ENCODE data around the gene MED28.
A peak's percentile ranks its signal among the peaks of the same experiment; 100 is the strongest.
"Not testable (repeated sequence)": the region's sequence is repeated elsewhere in the genome, so short reads cannot be mapped to it uniquely, and the experiment has no call there.

Gene MED28

GRCh38 chr4:17575177-17575576, 39.3 kb upstream of the MED28 start:
- not testable (repeated sequence) for H3K9me3 ChIP-seq (replicated peaks in 1 of 2; ENCODE audit: control insufficient read depth in 2 of 2, insufficient read depth in 1 of 2, low read depth in 1 of 2, low read length in 2 of 2); H3K27ac ChIP-seq (replicated peaks; ENCODE audit: low read length); H2BK120ac ChIP-seq (ENCODE audit: low read depth, low read length); H3K27me3 ChIP-seq (ENCODE audit: control insufficient read depth in 3 of 3, insufficient read depth in 3 of 3, low read depth in 1 of 3, low read length in 3 of 3); H3K4me2 ChIP-seq (ENCODE audit: insufficient read depth, low read length, poor library complexity, severe bottlenecking); H3K79me1 ChIP-seq (ENCODE audit: low read depth, low read length); H4K91ac ChIP-seq (ENCODE audit: low read depth, low read length, poor library complexity); H2AK5ac ChIP-seq (ENCODE audit: low read depth, low read length); H3K4ac ChIP-seq (ENCODE audit: low read length); H2BK12ac ChIP-seq (ENCODE audit: low read length); H3K9ac ChIP-seq (ENCODE audit: low read depth, low read length, poor library complexity); H3K18ac ChIP-seq (ENCODE audit: low read length); DNase-seq (ENCODE audit: low spot score); H2AFZ ChIP-seq (ENCODE audit: low read length); H3K36me3 ChIP-seq (replicated peaks in 1 of 2; ENCODE audit: control insufficient read depth in 2 of 2, insufficient read depth in 2 of 2, low read length in 2 of 2); H4K8ac ChIP-seq (ENCODE audit: low read depth, low read length); H2BK15ac ChIP-seq (ENCODE audit: low read length); H2BK5ac ChIP-seq (ENCODE audit: low read length); H3K4me1 ChIP-seq (ENCODE audit: control insufficient read depth in 2 of 2, insufficient read depth in 1 of 2, low read depth in 1 of 2, low read length in 2 of 2); H3K14ac ChIP-seq (ENCODE audit: low read length); H3K4me3 ChIP-seq (ENCODE audit: low read length in 2 of 2); H3K23ac ChIP-seq (ENCODE audit: low read depth, low read length, poor library complexity)
- WGBS, 2 donors (ENCODE audit: extremely low coverage in 2 of 2, insufficient read length in 2 of 2, insufficient replicate concordance in 1 of 2) = no CpG with 5 or more reads among the region's 12 CpGs

- H3K27me3 ChIP-seq (ENCODE audit: control insufficient read depth in 3 of 3, insufficient read depth in 3 of 3, low read depth in 1 of 3, low read length in 3 of 3) = no peaks in the 10 kb centered on the region
- H4K91ac ChIP-seq (ENCODE audit: low read depth, low read length, poor library complexity) = no peak within 1 kb of the TSS
- peak within 1 kb of the TSS; percentile 85 for H2AK5ac ChIP-seq (ENCODE audit: low read depth, low read length)
- no peak within 1 kb of the TSS for H2BK5ac ChIP-seq (ENCODE audit: low read length)
- peak within 1 kb of the TSS; percentile 99 for H2AFZ ChIP-seq (ENCODE audit: low read length)
- no peak within 1 kb of the TSS for H4K8ac ChIP-seq (ENCODE audit: low read depth, low read length)
- WGBS, 2 donors (ENCODE audit: extremely low coverage in 2 of 2, insufficient read length in 2 of 2, insufficient replicate concordance in 1 of 2) = no CpG with 5 or more reads among the region's 91 CpGs
- H3K4me3 ChIP-seq (ENCODE audit: low read length in 2 of 2) = peak within 1 kb of the TSS; percentile 86 to 87
- no peak within 1 kb of the TSS for H3K27ac ChIP-seq (replicated peaks; ENCODE audit: low read length)
- H2BK12ac ChIP-seq (ENCODE audit: low read length) = no peak within 1 kb of the TSS
- no peak within 1 kb of the TSS for H2BK15ac ChIP-seq (ENCODE audit: low read length)
- H2BK120ac ChIP-seq (ENCODE audit: low read depth, low read length) = no peak within 1 kb of the TSS
- H3K36me3 ChIP-seq (replicated peaks in 1 of 2; ENCODE audit: control insufficient read depth in 2 of 2, insufficient read depth in 2 of 2, low read length in 2 of 2) = peaks cover 3 to 27% of the 10 kb centered on the region in 2 donors
- H3K4me2 ChIP-seq (ENCODE audit: insufficient read depth, low read length, poor library complexity, severe bottlenecking) = peak within 1 kb of the TSS; percentile 86
- no peaks in the 10 kb centered on the region for H3K9me3 ChIP-seq (replicated peaks in 1 of 2; ENCODE audit: control insufficient read depth in 2 of 2, insufficient read depth in 1 of 2, low read depth in 1 of 2, low read length in 2 of 2)
- peak within 1 kb of the TSS; percentile 31 for H3K14ac ChIP-seq (ENCODE audit: low read length)
- peak within 1 kb of the TSS; percentile 86 for H3K9ac ChIP-seq (ENCODE audit: low read depth, low read length, poor library complexity)
- no peaks in the 10 kb centered on the region for H3K79me1 ChIP-seq (ENCODE audit: low read depth, low read length)
- peak within 1 kb of the TSS; percentile 86 for H3K18ac ChIP-seq (ENCODE audit: low read length)
- no peak within 1 kb of the TSS for H3K4ac ChIP-seq (ENCODE audit: low read length)
- peaks cover 4 to 6% of the 10 kb centered on the region in 2 donors for H3K4me1 ChIP-seq (ENCODE audit: control insufficient read depth in 2 of 2, insufficient read depth in 1 of 2, low read depth in 1 of 2, low read length in 2 of 2)
- peak; percentile 97 for DNase-seq (ENCODE audit: low spot score)
- H3K23ac ChIP-seq (ENCODE audit: low read depth, low read length, poor library complexity) = peak within 1 kb of the TSS; percentile 96
These were observed 37.3 kb upstream of the MED28 start, which contains the start of gene LAP3 for GRCh38 chr4:17576932-17577664. TSS of gene LAP3 (plus strand) at chr4:17577198. CDS start at chr4:17577466, 268 bp downstream.

- Histone ChIP-seq H4K8ac (ENCODE audit: low read depth, low read length) (no peak overlapping the region), H4K91ac (ENCODE audit: low read depth, low read length, poor library complexity) (no peak overlapping the region), H3K9me3 (replicated peaks in 1 of 2; ENCODE audit: control insufficient read depth in 2 of 2, insufficient read depth in 1 of 2, low read depth in 1 of 2, low read length in 2 of 2) (no peaks in the 10 kb centered on the region), H2BK15ac (ENCODE audit: low read length) (no peak overlapping the region), H2BK120ac (ENCODE audit: low read depth, low read length) (no peak overlapping the region), H3K4me2 (ENCODE audit: insufficient read depth, low read length, poor library complexity, severe bottlenecking) (peak overlapping the region; percentile 84), H3K36me3 (replicated peaks in 1 of 2; ENCODE audit: control insufficient read depth in 2 of 2, insufficient read depth in 2 of 2, low read length in 2 of 2) (peaks cover 4 to 35% of the 10 kb centered on the region in 2 donors), H3K27me3 (ENCODE audit: control insufficient read depth in 3 of 3, insufficient read depth in 3 of 3, low read depth in 1 of 3, low read length in 3 of 3) (no peaks in the 10 kb centered on the region), H3K4me1 (ENCODE audit: control insufficient read depth in 2 of 2, insufficient read depth in 1 of 2, low read depth in 1 of 2, low read length in 2 of 2) (peaks cover 4 to 6% of the 10 kb centered on the region in 2 donors), H3K14ac (ENCODE audit: low read length) (peak overlapping the region; percentile 31), H2BK12ac (ENCODE audit: low read length) (no peak overlapping the region), H2AFZ (ENCODE audit: low read length) (peak overlapping the region; percentile 99), H2AK5ac (ENCODE audit: low read depth, low read length) (peak overlapping the region; percentile 85), H3K9ac (ENCODE audit: low read depth, low read length, poor library complexity) (peak overlapping the region; percentile 64), H2BK5ac (ENCODE audit: low read length) (no peak overlapping the region), H3K27ac (replicated peaks; ENCODE audit: low read length) (no peak overlapping the region), H3K23ac (ENCODE audit: low read depth, low read length, poor library complexity) (peak overlapping the region; percentile 96), H3K18ac (ENCODE audit: low read length) (peak overlapping the region; percentile 84), H3K79me1 (ENCODE audit: low read depth, low read length) (no peaks in the 10 kb centered on the region), H3K4me3 (ENCODE audit: low read length in 2 of 2) (peak overlapping the region; percentile 86 to 87), H3K4ac (ENCODE audit: low read length) (no peak overlapping the region)
- no peak for DNase-seq (ENCODE audit: low spot score)
- no CpG with 5 or more reads among the region's 33 CpGs for WGBS, 2 donors (ENCODE audit: extremely low coverage in 2 of 2, insufficient read length in 2 of 2, insufficient replicate concordance in 1 of 2)
These were observed 36.6 kb upstream of the MED28 start for GRCh38 chr4:17577665-17578481.

- Histone ChIP-seq H2BK120ac (ENCODE audit: low read depth, low read length) (no peak overlapping the region), H2BK12ac (ENCODE audit: low read length) (no peak overlapping the region), H3K14ac (ENCODE audit: low read length) (no peak overlapping the region), H2BK15ac (ENCODE audit: low read length) (no peak overlapping the region), H2BK5ac (ENCODE audit: low read length) (no peak overlapping the region), H3K9ac (ENCODE audit: low read depth, low read length, poor library complexity) (no peak overlapping the region), H2AK5ac (ENCODE audit: low read depth, low read length) (no peak overlapping the region), H3K79me1 (ENCODE audit: low read depth, low read length) (no peaks in the 10 kb centered on the region), H3K23ac (ENCODE audit: low read depth, low read length, poor library complexity) (no peak overlapping the region), H2AFZ (ENCODE audit: low read length) (peak overlapping the region; percentile 99), H4K8ac (ENCODE audit: low read depth, low read length) (no peak overlapping the region), H3K36me3 (replicated peaks in 1 of 2; ENCODE audit: control insufficient read depth in 2 of 2, insufficient read depth in 2 of 2, low read length in 2 of 2) (peaks cover 4 to 41% of the 10 kb centered on the region in 2 donors), H3K4me3 (ENCODE audit: low read length in 2 of 2) (peak overlapping the region in 1 of 2 donors; percentile 86), H4K91ac (ENCODE audit: low read depth, low read length, poor library complexity) (no peak overlapping the region), H3K4me1 (ENCODE audit: control insufficient read depth in 2 of 2, insufficient read depth in 1 of 2, low read depth in 1 of 2, low read length in 2 of 2) (peaks cover 4 to 6% of the 10 kb centered on the region in 2 donors), H3K27ac (replicated peaks; ENCODE audit: low read length) (no peak overlapping the region), H3K4me2 (ENCODE audit: insufficient read depth, low read length, poor library complexity, severe bottlenecking) (no peak overlapping the region), H3K9me3 (replicated peaks in 1 of 2; ENCODE audit: control insufficient read depth in 2 of 2, insufficient read depth in 1 of 2, low read depth in 1 of 2, low read length in 2 of 2) (no peaks in the 10 kb centered on the region), H3K18ac (ENCODE audit: low read length) (no peak overlapping the region), H3K4ac (ENCODE audit: low read length) (no peak overlapping the region), H3K27me3 (ENCODE audit: control insufficient read depth in 3 of 3, insufficient read depth in 3 of 3, low read depth in 1 of 3, low read length in 3 of 3) (no peaks in the 10 kb centered on the region)
- DNase-seq (ENCODE audit: low spot score) = no peak
- no CpG with 5 or more reads among the region's 6 CpGs for WGBS, 2 donors (ENCODE audit: extremely low coverage in 2 of 2, insufficient read length in 2 of 2, insufficient replicate concordance in 1 of 2)
These were observed 36.0 kb upstream of the MED28 start for GRCh38 chr4:17578482-17578891.
